Liver (tissue), 9 donors: ENCODE measurements around the gene DHX9. TPM values are rescaled to one million over a fixed set of nuclear protein-coding genes. Genes with fewer than 3 reads are reported as not detected.

Experiments
- DNase-seq: peaks from one replicate; pipeline ENCODE4 v3.0.0-alpha.2; 2017; ENCODE audit warnings: low spot score
- H3K27ac ChIP-seq, 2 donors: one replicate each; pipeline ENCODE4 v1.7.0; 2013; ENCODE audit warnings: inconsistent platforms in 2 of 2, low read length in 2 of 2, control low read depth in 1 of 2, low read depth in 1 of 2, mild to moderate bottlenecking in 1 of 2
- H3K27me3 ChIP-seq, 4 donors: one replicate each; pipeline versions ENCODE4 v1.6.1 to v1.7.0; 2013; ENCODE audit warnings: low read length in 3 of 4, inconsistent platforms in 1 of 4, mild to moderate bottlenecking in 1 of 4, moderate library complexity in 1 of 4; ENCODE audit not compliant: control insufficient read depth in 4 of 4, insufficient read depth in 4 of 4
- H3K36me3 ChIP-seq, 4 donors: one replicate each; pipeline versions ENCODE4 v1.6.1 to v1.7.0; 2013; ENCODE audit warnings: low read length in 3 of 4, mild to moderate bottlenecking in 3 of 4, low read depth in 1 of 4, moderate library complexity in 1 of 4; ENCODE audit not compliant: control insufficient read depth in 4 of 4, insufficient read depth in 3 of 4
- H3K4me1 ChIP-seq, 4 donors: one replicate each; pipeline versions ENCODE4 v1.6.1 to v1.7.0; 2013; ENCODE audit warnings: low read length in 3 of 4, mild to moderate bottlenecking in 3 of 4, moderate library complexity in 1 of 4; ENCODE audit not compliant: control insufficient read depth in 4 of 4, insufficient read depth in 4 of 4
- H3K4me3 ChIP-seq, 3 donors: one replicate each; pipeline versions ENCODE4 v1.6.1 to v1.7.0; 2013; ENCODE audit warnings: low read length in 3 of 3, control low read depth in 1 of 3, low read depth in 1 of 3, mild to moderate bottlenecking in 1 of 3
- H3K9ac ChIP-seq, 2 donors: one replicate each; pipeline ENCODE4 v1.7.0; 2013; ENCODE audit warnings: low read length in 2 of 2, mild to moderate bottlenecking in 2 of 2, moderate library complexity in 2 of 2, control low read depth in 1 of 2, low read depth in 1 of 2
- H3K9me3 ChIP-seq, 4 donors: one replicate each; pipeline versions ENCODE4 v1.6.1 to v1.7.0; 2013; ENCODE audit warnings: low read length in 3 of 4; ENCODE audit not compliant: control insufficient read depth in 4 of 4
- EGR1 ChIP-seq, 2 donors: IDR thresholded peaks; 2 replicates each; pipeline ENCODE4 v1.6.1; 2016 to 2018; ENCODE audit warnings: antibody characterized with exemption in 2 of 2, low read depth in 2 of 2
- FOXA1 ChIP-seq: IDR thresholded peaks from 2 replicates; pipeline ENCODE4 v1.6.1; 2016; ENCODE audit warnings: antibody characterized with exemption
- FOXA2 ChIP-seq: IDR thresholded peaks from 2 replicates; pipeline ENCODE4 v1.6.1; 2016; ENCODE audit warnings: antibody characterized with exemption
- GABPA ChIP-seq, 2 donors: IDR thresholded peaks in 1 of 2; conservative IDR thresholded peaks in 1 of 2; 2 replicates each; pipeline ENCODE4 v1.6.1; 2016; ENCODE audit warnings: antibody characterized with exemption in 2 of 2, mild to moderate bottlenecking in 1 of 2, moderate library complexity in 1 of 2
- HNF4A ChIP-seq, 2 donors: conservative IDR thresholded peaks; 2 replicates each; pipeline ENCODE4 v1.6.1; 2016; ENCODE audit warnings: antibody characterized with exemption in 2 of 2, mild to moderate bottlenecking in 2 of 2
- JUND ChIP-seq, 2 donors: IDR thresholded peaks; 2 replicates each; pipeline ENCODE4 v1.6.1; 2016; ENCODE audit warnings: antibody characterized with exemption in 2 of 2
- RAD21 ChIP-seq, 2 donors: IDR thresholded peaks; 2 replicates each; pipeline ENCODE4 v1.6.1; 2016; ENCODE audit warnings: antibody characterized with exemption in 2 of 2, mild to moderate bottlenecking in 2 of 2
- RXRA ChIP-seq, 2 donors: IDR thresholded peaks; 2 replicates each; pipeline ENCODE4 v1.6.1; 2017 to 2018; ENCODE audit warnings: antibody characterized with exemption in 2 of 2, mild to moderate bottlenecking in 1 of 2
- SP1 ChIP-seq: IDR thresholded peaks from 2 replicates; pipeline ENCODE4 v1.6.1; 2018; ENCODE audit warnings: antibody characterized with exemption, mild to moderate bottlenecking
- TAF1 ChIP-seq: conservative IDR thresholded peaks from 2 replicates; pipeline ENCODE4 v1.6.1; 2016; ENCODE audit warnings: antibody characterized with exemption, mild to moderate bottlenecking
- YY1 ChIP-seq: IDR thresholded peaks from 2 replicates; pipeline ENCODE4 v1.6.1; 2016; ENCODE audit warnings: antibody characterized with exemption, mild to moderate bottlenecking
- WGBS: extraction: QIAGEN DNeasy Blood & Tissue Kit; methylation state at CpG from one replicate; pipeline ENCODE4 v1.1.7; 2013; 5-methylcytosine and 5-hydroxymethylcytosine counted together
- polyA plus RNA-seq, 2 donors: library from polyadenylated mRNA; stranded (reverse) in 1 of 2; unstranded in 1 of 2; fragments of 200-250 nt in 1 of 2; fragments of >200 nt in 1 of 2; fragmentation: Nextera tagmentation in 1 of 2; extraction: Ambion mirVana in 1 of 2; gene quantifications; one replicate each; pipeline versions ENCODE4 v1.2.1 to v1.2.3, GENCODE V29; 2013 to 2015
- total RNA-seq, 2 donors: library from RNA; depleted of rRNA; stranded (reverse); fragments of >200 nt; gene quantifications; one replicate each; pipeline ENCODE4 v1.2.3, GENCODE V29; 2014
- TF ChIP-seq, protein P1 (sequence below): IDR thresholded peaks from 2 replicates; pipeline ENCODE4 v1.6.1; 2016; ENCODE audit warnings: antibody characterized with exemption
- TF ChIP-seq, protein P2 (sequence below): fragments of 150-350 bp; IDR thresholded peaks from 2 replicates; pipeline ENCODE4 v1.5.1; 2017; ENCODE audit warnings: improper control_type of control experiment, low read depth, low read length; ENCODE audit not compliant: missing input control
- TF ChIP-seq, protein P3 (sequence below): IDR thresholded peaks from 2 replicates; pipeline ENCODE4 v1.6.1; 2016; ENCODE audit warnings: antibody characterized with exemption, mild to moderate bottlenecking
- TF ChIP-seq, protein P4 (sequence below): IDR thresholded peaks from 2 replicates; pipeline ENCODE4 v1.6.1; 2016; ENCODE audit warnings: antibody characterized with exemption
- TF ChIP-seq, protein P5 (sequence below): IDR thresholded peaks from 2 replicates; pipeline ENCODE4 v1.6.1; 2016; ENCODE audit warnings: antibody characterized with exemption
- donor health status: healthy.
- donor health status: healthy.
- donor health status: healthy.
- donor health status: healthy.
- donor health status: healthy.

The DHX9 gene
- total and polyA plus RNA-seq, 4 donors = 23.1 to 108 (median 47.3) TPM

DNA sequence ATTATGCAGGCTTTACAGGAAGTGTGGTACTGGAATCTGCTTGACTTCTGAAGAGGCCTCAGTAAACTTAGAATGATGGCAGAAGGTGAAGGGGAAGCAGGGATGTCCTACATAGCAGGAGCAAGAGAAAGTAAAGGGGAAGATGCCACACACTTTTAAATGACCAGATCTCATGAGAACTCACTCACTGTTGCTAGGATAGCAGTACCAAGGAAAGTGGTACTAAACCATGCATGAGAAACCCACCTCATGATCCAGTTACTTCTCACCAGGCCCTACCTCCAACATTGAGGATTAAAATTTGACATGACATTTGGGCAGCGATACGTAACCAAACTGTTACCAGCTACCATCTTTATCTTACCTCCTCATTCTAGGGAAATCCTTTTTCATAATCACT, 9.6 kb downstream of the DHX9 start:
- Histone ChIP-seq H3K9ac (no peak overlapping the region), H3K4me3 (no peak overlapping the region), H3K27ac (no peak overlapping the region), H3K36me3 (peaks cover 9 to 63% (median 47%) of the 10 kb centered on the region in 4 donors), H3K9me3 (no peaks in the 10 kb centered on the region), H3K4me1 (peaks cover 0 to 2% (median 0%) of the 10 kb centered on the region in 4 donors), H3K27me3 (no peaks in the 10 kb centered on the region)
- TF ChIP-seq, protein P1, sequence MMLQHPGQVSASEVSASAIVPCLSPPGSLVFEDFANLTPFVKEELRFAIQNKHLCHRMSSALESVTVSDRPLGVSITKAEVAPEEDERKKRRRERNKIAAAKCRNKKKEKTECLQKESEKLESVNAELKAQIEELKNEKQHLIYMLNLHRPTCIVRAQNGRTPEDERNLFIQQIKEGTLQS = no peak
- TF ChIP-seq, protein P2, sequence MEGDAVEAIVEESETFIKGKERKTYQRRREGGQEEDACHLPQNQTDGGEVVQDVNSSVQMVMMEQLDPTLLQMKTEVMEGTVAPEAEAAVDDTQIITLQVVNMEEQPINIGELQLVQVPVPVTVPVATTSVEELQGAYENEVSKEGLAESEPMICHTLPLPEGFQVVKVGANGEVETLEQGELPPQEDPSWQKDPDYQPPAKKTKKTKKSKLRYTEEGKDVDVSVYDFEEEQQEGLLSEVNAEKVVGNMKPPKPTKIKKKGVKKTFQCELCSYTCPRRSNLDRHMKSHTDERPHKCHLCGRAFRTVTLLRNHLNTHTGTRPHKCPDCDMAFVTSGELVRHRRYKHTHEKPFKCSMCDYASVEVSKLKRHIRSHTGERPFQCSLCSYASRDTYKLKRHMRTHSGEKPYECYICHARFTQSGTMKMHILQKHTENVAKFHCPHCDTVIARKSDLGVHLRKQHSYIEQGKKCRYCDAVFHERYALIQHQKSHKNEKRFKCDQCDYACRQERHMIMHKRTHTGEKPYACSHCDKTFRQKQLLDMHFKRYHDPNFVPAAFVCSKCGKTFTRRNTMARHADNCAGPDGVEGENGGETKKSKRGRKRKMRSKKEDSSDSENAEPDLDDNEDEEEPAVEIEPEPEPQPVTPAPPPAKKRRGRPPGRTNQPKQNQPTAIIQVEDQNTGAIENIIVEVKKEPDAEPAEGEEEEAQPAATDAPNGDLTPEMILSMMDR = no peak
- TF ChIP-seq GABPA (IDR thresholded peaks at IDR 0.05 in 1 of 2, conservative IDR thresholded peaks at IDR 0.05 in 1 of 2) = no peak
- TF ChIP-seq, protein P3, sequence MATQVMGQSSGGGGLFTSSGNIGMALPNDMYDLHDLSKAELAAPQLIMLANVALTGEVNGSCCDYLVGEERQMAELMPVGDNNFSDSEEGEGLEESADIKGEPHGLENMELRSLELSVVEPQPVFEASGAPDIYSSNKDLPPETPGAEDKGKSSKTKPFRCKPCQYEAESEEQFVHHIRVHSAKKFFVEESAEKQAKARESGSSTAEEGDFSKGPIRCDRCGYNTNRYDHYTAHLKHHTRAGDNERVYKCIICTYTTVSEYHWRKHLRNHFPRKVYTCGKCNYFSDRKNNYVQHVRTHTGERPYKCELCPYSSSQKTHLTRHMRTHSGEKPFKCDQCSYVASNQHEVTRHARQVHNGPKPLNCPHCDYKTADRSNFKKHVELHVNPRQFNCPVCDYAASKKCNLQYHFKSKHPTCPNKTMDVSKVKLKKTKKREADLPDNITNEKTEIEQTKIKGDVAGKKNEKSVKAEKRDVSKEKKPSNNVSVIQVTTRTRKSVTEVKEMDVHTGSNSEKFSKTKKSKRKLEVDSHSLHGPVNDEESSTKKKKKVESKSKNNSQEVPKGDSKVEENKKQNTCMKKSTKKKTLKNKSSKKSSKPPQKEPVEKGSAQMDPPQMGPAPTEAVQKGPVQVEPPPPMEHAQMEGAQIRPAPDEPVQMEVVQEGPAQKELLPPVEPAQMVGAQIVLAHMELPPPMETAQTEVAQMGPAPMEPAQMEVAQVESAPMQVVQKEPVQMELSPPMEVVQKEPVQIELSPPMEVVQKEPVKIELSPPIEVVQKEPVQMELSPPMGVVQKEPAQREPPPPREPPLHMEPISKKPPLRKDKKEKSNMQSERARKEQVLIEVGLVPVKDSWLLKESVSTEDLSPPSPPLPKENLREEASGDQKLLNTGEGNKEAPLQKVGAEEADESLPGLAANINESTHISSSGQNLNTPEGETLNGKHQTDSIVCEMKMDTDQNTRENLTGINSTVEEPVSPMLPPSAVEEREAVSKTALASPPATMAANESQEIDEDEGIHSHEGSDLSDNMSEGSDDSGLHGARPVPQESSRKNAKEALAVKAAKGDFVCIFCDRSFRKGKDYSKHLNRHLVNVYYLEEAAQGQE = no peak
- TF ChIP-seq EGR1 (IDR thresholded peaks at IDR 0.05; ENCODE audit: low read depth in 2 of 2) = no peak
- TF ChIP-seq, protein P4, sequence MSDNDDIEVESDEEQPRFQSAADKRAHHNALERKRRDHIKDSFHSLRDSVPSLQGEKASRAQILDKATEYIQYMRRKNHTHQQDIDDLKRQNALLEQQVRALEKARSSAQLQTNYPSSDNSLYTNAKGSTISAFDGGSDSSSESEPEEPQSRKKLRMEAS = no peak
- no peak for TF ChIP-seq FOXA1
- TF ChIP-seq SP1 = no peak
- no peak for TF ChIP-seq RXRA (IDR thresholded peaks at IDR 0.05)
- no peak for DNase-seq
- 97% methylated on average over 2 of the region's 2 CpGs for WGBS

DNA sequence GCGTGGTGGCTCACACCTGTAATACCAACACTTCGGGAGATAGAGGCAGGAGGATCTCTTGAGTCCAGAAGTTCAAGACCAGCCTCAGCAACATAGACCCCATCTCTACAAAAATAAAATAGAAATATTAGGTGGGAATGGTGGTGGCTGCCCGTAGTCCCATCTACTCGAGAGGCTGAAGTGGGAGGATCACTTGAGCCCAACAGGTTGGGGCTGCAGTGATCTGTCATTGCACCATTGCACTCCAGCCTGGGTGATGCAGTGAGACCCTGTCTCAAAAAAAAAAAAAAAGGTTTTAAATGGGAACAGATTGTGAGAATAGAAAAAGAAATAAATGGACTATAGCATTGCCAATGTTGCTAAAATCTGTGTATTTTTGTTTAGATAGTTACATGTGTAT, 11.2 kb downstream of the DHX9 start:
- H3K4me3 ChIP-seq = no peak overlapping the region
- H3K27ac ChIP-seq = no peak overlapping the region
- no peak for DNase-seq
- H3K27me3 ChIP-seq = no peaks in the 10 kb centered on the region
- 98% methylated on average over 4 of the region's 4 CpGs for WGBS
- no peak for TF ChIP-seq RAD21 (IDR thresholded peaks at IDR 0.05)
- TF ChIP-seq FOXA2 = no peak
- TF ChIP-seq, protein P3 = no peak
- TF ChIP-seq, protein P5, sequence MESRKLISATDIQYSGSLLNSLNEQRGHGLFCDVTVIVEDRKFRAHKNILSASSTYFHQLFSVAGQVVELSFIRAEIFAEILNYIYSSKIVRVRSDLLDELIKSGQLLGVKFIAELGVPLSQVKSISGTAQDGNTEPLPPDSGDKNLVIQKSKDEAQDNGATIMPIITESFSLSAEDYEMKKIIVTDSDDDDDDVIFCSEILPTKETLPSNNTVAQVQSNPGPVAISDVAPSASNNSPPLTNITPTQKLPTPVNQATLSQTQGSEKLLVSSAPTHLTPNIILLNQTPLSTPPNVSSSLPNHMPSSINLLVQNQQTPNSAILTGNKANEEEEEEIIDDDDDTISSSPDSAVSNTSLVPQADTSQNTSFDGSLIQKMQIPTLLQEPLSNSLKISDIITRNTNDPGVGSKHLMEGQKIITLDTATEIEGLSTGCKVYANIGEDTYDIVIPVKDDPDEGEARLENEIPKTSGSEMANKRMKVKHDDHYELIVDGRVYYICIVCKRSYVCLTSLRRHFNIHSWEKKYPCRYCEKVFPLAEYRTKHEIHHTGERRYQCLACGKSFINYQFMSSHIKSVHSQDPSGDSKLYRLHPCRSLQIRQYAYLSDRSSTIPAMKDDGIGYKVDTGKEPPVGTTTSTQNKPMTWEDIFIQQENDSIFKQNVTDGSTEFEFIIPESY = no peak
- TF ChIP-seq SP1 = no peak
- TF ChIP-seq YY1 = no peak
- no peak for TF ChIP-seq RXRA (IDR thresholded peaks at IDR 0.05)
- no peak for TF ChIP-seq HNF4A (conservative IDR thresholded peaks at IDR 0.05)
- TF ChIP-seq, protein P4 = no peak
- TF ChIP-seq JUND (IDR thresholded peaks at IDR 0.05) = no peak
- TF ChIP-seq TAF1 = no peak
- no peaks in the 10 kb centered on the region for H3K9me3 ChIP-seq
- H3K9ac ChIP-seq = no peak overlapping the region
- peaks cover 9 to 78% (median 58%) of the 10 kb centered on the region in 4 donors for H3K36me3 ChIP-seq
- H3K4me1 ChIP-seq = peaks cover 0 to 3% (median under 1%) of the 10 kb centered on the region in 4 donors
